ENCODE measurements around the gene CNIH1.

DNA sequence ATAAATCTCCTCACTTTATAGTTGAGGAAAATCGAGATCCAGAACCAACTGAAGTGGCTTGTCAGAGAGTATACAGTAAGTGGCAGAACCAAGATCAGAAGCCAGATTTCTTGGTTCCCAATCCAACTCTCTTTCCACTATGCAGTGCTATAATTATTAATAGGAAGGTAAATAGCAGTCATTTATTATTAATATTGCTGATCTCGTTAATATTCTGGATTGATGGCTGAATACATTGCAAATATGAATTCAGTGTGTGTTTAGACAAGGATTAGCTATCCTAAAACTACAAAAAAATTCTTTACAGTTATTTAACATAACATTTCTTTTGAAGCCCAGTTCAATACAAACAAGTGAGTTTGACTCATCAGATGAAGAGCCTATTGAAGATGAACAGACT, 41.6 kb downstream of the CNIH1 start:
- TF ChIP-seq, protein P1, sequence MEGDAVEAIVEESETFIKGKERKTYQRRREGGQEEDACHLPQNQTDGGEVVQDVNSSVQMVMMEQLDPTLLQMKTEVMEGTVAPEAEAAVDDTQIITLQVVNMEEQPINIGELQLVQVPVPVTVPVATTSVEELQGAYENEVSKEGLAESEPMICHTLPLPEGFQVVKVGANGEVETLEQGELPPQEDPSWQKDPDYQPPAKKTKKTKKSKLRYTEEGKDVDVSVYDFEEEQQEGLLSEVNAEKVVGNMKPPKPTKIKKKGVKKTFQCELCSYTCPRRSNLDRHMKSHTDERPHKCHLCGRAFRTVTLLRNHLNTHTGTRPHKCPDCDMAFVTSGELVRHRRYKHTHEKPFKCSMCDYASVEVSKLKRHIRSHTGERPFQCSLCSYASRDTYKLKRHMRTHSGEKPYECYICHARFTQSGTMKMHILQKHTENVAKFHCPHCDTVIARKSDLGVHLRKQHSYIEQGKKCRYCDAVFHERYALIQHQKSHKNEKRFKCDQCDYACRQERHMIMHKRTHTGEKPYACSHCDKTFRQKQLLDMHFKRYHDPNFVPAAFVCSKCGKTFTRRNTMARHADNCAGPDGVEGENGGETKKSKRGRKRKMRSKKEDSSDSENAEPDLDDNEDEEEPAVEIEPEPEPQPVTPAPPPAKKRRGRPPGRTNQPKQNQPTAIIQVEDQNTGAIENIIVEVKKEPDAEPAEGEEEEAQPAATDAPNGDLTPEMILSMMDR (IDR thresholded peaks at IDR 0.05): no peak
- TF ChIP-seq EP300 (IDR thresholded peaks at IDR 0.05; ENCODE audit: low read depth) (no peak), POLR2A (IDR thresholded peaks at IDR 0.05) (no peak), POLR2AphosphoS5 (IDR thresholded peaks at IDR 0.05) (no peak)

Data from transverse colon (tissue), 4 donors.